Bronchial epithelial cell (primary cell): ENCODE results near the gene VIPR1. TPM values are rescaled to one million over a fixed set of nuclear protein-coding genes. Genes with fewer than 3 reads are reported as not detected.

Experiments
- DNase-seq: peaks from one replicate; pipeline ENCODE4 v3.0.0-alpha.2; 2010; ENCODE audit warnings: low read depth
- FAIRE-seq: peaks from 2 replicates; lab custom pipeline; 2011; peaks lifted over from hg19 to GRCh38; lab: Jason Lieb, UNC
- H3K27me3 ChIP-seq: 2 replicates; pipeline ENCODE4 v1.5.1; 2011; ENCODE audit warnings: low read length; ENCODE audit not compliant: control insufficient read depth, insufficient read depth
- H3K36me3 ChIP-seq: 2 replicates; pipeline ENCODE4 v1.5.1; 2011; ENCODE audit warnings: low read length; ENCODE audit not compliant: control insufficient read depth, insufficient read depth
- H3K4me3 ChIP-seq: 2 replicates; pipeline ENCODE4 v1.5.1; 2011; ENCODE audit warnings: mild to moderate bottlenecking, low read depth, low read length, control low read depth
- CTCF ChIP-seq: IDR thresholded peaks from 2 replicates; pipeline ENCODE4 v1.5.1; 2011; ENCODE audit warnings: mild to moderate bottlenecking, moderate library complexity, low read length, control low read depth, inconsistent platforms; ENCODE audit not compliant: insufficient read depth, severe bottlenecking
- total RNA-seq: library from RNA; depleted of rRNA; stranded (reverse); fragments of >200 nt; gene quantifications from 2 replicates; pipeline ENCODE4 v1.2.1, GENCODE V29; 2014

The VIPR1 gene
- total RNA-seq, 1 donor from 2014 or later, result 5.8 TPM

DNA sequence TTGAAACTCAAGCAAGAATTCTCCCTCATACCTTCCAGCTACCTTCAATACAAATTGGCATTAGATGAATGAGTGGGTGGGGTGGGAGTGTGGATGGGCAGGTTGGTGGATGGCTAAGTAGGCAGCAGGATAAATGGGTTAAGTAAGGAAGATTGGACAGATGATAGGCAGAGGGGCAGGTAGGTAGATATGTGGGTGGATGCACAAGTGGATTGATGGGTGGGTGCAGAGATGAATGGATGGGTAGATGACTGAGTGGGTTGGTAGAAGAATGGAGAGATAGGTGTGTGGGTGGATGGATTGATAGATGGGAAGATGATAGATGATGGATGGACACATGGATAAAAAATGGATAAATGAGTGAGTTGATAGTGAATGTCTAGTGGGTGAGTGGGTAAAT is 27.6 kb downstream of the VIPR1 start:
- no peak for TF ChIP-seq CTCF
- no peak overlapping the region for H3K4me3 ChIP-seq
- DNase-seq (no peak), FAIRE-seq (no peak)
- no peaks in the 10 kb centered on the region for H3K36me3 ChIP-seq
- no peaks in the 10 kb centered on the region for H3K27me3 ChIP-seq

GRCh38 chr3:42531470-42531869 is 29.0 kb downstream of the VIPR1 start:
- Histone ChIP-seq H3K4me3 (no peak overlapping the region), H3K27me3 (no peaks in the 10 kb centered on the region), H3K36me3 (no peaks in the 10 kb centered on the region)
- TF ChIP-seq CTCF, result no peak
- DNase-seq (no peak), FAIRE-seq (peak; percentile 23)

DNA sequence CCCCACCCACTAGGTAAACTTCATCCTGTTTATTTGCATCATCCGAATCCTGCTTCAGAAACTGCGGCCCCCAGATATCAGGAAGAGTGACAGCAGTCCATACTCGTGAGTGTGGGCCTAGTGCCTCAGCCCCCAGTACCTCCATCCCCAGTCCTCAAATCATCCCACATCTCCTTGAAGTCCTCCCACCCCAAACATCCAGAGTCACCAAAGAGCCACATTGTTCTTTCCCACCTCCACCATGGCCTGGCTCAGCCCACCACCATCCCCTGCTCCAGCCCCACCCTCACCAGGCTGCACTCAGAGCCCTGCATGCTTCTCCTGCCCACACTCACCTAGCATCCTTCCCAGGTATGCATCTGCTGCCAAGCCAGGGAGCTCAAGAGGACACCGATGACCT is 29.8 kb downstream of the VIPR1 start:
- H3K36me3 ChIP-seq, result no peaks in the 10 kb centered on the region
- no peak for FAIRE-seq
- H3K4me3 ChIP-seq, result no peak overlapping the region
- no peak for DNase-seq
- TF ChIP-seq CTCF, result no peak
- H3K27me3 ChIP-seq, result no peaks in the 10 kb centered on the region

- Histone ChIP-seq H3K4me3 (no peak overlapping the region), H3K27me3 (no peaks in the 10 kb centered on the region), H3K36me3 (no peaks in the 10 kb centered on the region)
- FAIRE-seq (no peak), DNase-seq (peak; percentile 36)
- no peak for TF ChIP-seq CTCF
Observed at GRCh38 chr3:42533161-42533897, 30.9 kb downstream of the VIPR1 start.

GRCh38 chr3:42535981-42536784 is 33.7 kb downstream of the VIPR1 start:
- Histone ChIP-seq H3K36me3 (no peaks in the 10 kb centered on the region), H3K27me3 (no peaks in the 10 kb centered on the region), H3K4me3 (no peak overlapping the region)
- TF ChIP-seq CTCF, result peak; percentile 67
- FAIRE-seq, result no peak
- peak; percentile 49 for DNase-seq
